SK-N-SH treated with all-trans-retinoic acid at 6 μM for 48 hours (cell line): ENCODE data around the gene TTF2.

Source experiments
- ATAC-seq: fragments of 200-7000 bp; cut with Tn5 transposase; 3 replicates; pipeline ENCODE4 v1.9.1; 2020; ENCODE audit warnings: mild to moderate bottlenecking, moderate library complexity
- ARNTL ChIP-seq: fragments of 450-650 bp; formaldehyde crosslinking; IDR thresholded peaks from 2 replicates; pipeline ENCODE4 v1.5.0; 2020; ENCODE audit warnings: low read depth, mild to moderate bottlenecking, moderate library complexity, borderline replicate concordance
- BACH2 ChIP-seq: fragments of 250-450 bp; sonication (Bioruptor Pico); IDR thresholded peaks from 2 replicates; pipeline ENCODE4 v1.9.0; 2021; ENCODE audit warnings: mild to moderate bottlenecking, borderline replicate concordance
- CSDC2 ChIP-seq: fragments of 250-450 bp; sonication (Bioruptor Pico); IDR thresholded peaks from 2 replicates; pipeline ENCODE4 v1.5.0; 2020; ENCODE audit warnings: mild to moderate bottlenecking, moderate library complexity
- CSRNP3 ChIP-seq: fragments of 250-450 bp; sonication (Bioruptor Pico); IDR thresholded peaks from 2 replicates; pipeline ENCODE4 v1.5.1; 2021; ENCODE audit warnings: mild to moderate bottlenecking, moderate library complexity
- ESRRG ChIP-seq: fragments of 250-450 bp; sonication (Bioruptor Pico); IDR thresholded peaks from 2 replicates; pipeline ENCODE4 v1.6.1; 2021; ENCODE audit warnings: mild to moderate bottlenecking
- GLIS3 ChIP-seq: fragments of 250-450 bp; sonication (Bioruptor Pico); IDR thresholded peaks from 2 replicates; pipeline ENCODE4 v1.5.0; 2020; ENCODE audit warnings: mild to moderate bottlenecking, moderate library complexity
- ISL1 ChIP-seq: fragments of 250-450 bp; sonication (Bioruptor Pico); IDR thresholded peaks from 2 replicates; pipeline ENCODE4 v2.1.2; 2022; ENCODE audit warnings: mild to moderate bottlenecking, moderate library complexity
- OSR1 ChIP-seq: fragments of 250-450 bp; sonication (Bioruptor Pico); IDR thresholded peaks from 2 replicates; pipeline ENCODE4 v1.8.0; 2022; ENCODE audit warnings: moderate library complexity, mild to moderate bottlenecking, inconsistent platforms
- PPARA ChIP-seq: fragments of 250-450 bp; sonication (Bioruptor Pico); IDR thresholded peaks from 2 replicates; pipeline ENCODE4 v1.5.0; 2020; ENCODE audit warnings: mild to moderate bottlenecking, borderline replicate concordance
- RARB ChIP-seq: fragments of 250-450 bp; sonication (Bioruptor Pico); IDR thresholded peaks from 2 replicates; pipeline ENCODE4 v1.8.0; 2021; ENCODE audit warnings: mild to moderate bottlenecking, moderate library complexity
- SNAI2 ChIP-seq: fragments of 250-450 bp; sonication (Bioruptor Pico); IDR thresholded peaks from 2 replicates; pipeline ENCODE4 v1.5.0; 2020; ENCODE audit warnings: mild to moderate bottlenecking, moderate library complexity
- TCF4 ChIP-seq: fragments of 250-450 bp; sonication (Bioruptor Pico); IDR thresholded peaks from 2 replicates; pipeline ENCODE4 v1.8.0; 2021; ENCODE audit warnings: mild to moderate bottlenecking, moderate library complexity, borderline replicate concordance
- TOX ChIP-seq: fragments of 250-450 bp; sonication (Bioruptor Pico); IDR thresholded peaks from 2 replicates; pipeline ENCODE4 v1.8.0; 2021; ENCODE audit warnings: mild to moderate bottlenecking, moderate library complexity, borderline replicate concordance
- TSHZ2 ChIP-seq: fragments of 250-450 bp; sonication (Bioruptor Pico); IDR thresholded peaks from 2 replicates; pipeline ENCODE4 v1.5.0; 2020; ENCODE audit warnings: mild to moderate bottlenecking, moderate library complexity
- ZC3H10 ChIP-seq: fragments of 250-450 bp; sonication (Bioruptor Pico); IDR thresholded peaks from 2 replicates; pipeline ENCODE4 v1.5.1; 2021; ENCODE audit warnings: mild to moderate bottlenecking, moderate library complexity
- ZFP3 ChIP-seq: fragments of 250-450 bp; sonication (Bioruptor Pico); IDR thresholded peaks from 2 replicates; pipeline ENCODE4 v1.5.0; 2020; ENCODE audit warnings: mild to moderate bottlenecking, moderate library complexity
- ZFP30 ChIP-seq: fragments of 450-650 bp; formaldehyde crosslinking; IDR thresholded peaks from 2 replicates; pipeline ENCODE4 v1.5.0; 2022; ENCODE audit warnings: mild to moderate bottlenecking, moderate library complexity
- ZNF565 ChIP-seq: fragments of 450-650 bp; formaldehyde crosslinking; conservative IDR thresholded peaks from 2 replicates; pipeline ENCODE4 v1.5.0; 2020; ENCODE audit warnings: low read depth, mild to moderate bottlenecking, moderate library complexity
- ZNF70 ChIP-seq: fragments of 450-650 bp; formaldehyde crosslinking; IDR thresholded peaks from 2 replicates; pipeline ENCODE4 v1.5.0; 2020; ENCODE audit warnings: mild to moderate bottlenecking, moderate library complexity
- ZNF8 ChIP-seq: fragments of 450-650 bp; formaldehyde crosslinking; IDR thresholded peaks from 2 replicates; pipeline ENCODE4 v1.5.0; 2020; ENCODE audit warnings: mild to moderate bottlenecking, moderate library complexity
- TF ChIP-seq, protein P1 (sequence below): fragments of 250-450 bp; sonication (Bioruptor Pico); IDR thresholded peaks from 2 replicates; pipeline ENCODE4 v1.5.1; 2020; ENCODE audit warnings: low read depth, mild to moderate bottlenecking, moderate library complexity
- TF ChIP-seq, protein P2 (sequence below): fragments of 250-450 bp; sonication (Bioruptor Pico); IDR thresholded peaks from 2 replicates; pipeline ENCODE4 v1.8.0; 2020; ENCODE audit warnings: mild to moderate bottlenecking, moderate library complexity, borderline replicate concordance
- TF ChIP-seq, protein P3 (sequence below): fragments of 250-450 bp; sonication (Bioruptor Pico); IDR thresholded peaks from 2 replicates; pipeline ENCODE4 v1.8.0; 2021; ENCODE audit warnings: low read depth, mild to moderate bottlenecking, moderate library complexity, borderline replicate concordance

Gene TTF2

DNA sequence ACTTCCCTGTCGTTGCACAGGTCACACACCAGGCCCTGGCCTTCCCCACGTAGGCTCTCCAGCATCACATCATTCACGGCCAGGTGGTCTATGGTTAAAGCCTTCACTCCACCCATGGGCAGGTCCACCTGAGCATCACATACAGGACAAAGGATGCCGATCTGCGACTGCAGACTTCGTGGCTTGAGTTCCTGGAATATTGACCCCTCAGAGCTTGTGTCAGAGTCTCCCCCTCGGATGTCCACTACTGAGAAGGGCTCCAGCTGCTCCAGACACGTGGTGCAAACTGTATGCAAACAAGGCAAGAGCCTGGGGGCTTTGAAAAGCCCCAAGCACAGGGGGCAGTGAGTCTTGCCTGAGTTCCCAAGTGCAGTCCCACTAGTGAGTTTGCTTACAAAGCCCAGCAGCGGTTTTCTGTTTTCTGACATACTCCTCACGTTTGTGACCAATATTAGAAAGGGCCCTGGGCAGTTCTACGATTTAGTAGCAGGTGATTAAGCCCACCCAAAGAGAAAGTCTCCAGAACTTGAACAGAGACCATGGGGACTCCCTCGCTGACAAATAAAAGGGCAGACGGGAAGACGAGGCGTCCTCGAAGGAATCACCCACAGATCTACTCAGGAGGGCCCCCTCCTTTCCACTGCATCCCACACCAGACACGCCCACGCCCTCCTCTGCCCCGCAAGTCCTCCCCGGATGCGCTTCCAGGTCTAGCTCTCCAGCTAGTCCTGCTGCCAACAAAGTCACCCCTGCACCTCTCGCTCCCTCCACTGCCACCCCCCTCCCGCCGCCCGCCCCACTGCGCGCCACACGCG lies 60.9 kb downstream of the TTF2 start:
- TF ChIP-seq TOX (CRISPR knock-in tag) (no peak), ARNTL (CRISPR knock-in tag) (no peak), ZC3H10 (CRISPR knock-in tag) (no peak), OSR1 (CRISPR knock-in tag) (no peak), ISL1 (CRISPR knock-in tag) (no peak), RARB (CRISPR knock-in tag) (no peak), CSDC2 (no peak)
- TF ChIP-seq, protein P1, sequence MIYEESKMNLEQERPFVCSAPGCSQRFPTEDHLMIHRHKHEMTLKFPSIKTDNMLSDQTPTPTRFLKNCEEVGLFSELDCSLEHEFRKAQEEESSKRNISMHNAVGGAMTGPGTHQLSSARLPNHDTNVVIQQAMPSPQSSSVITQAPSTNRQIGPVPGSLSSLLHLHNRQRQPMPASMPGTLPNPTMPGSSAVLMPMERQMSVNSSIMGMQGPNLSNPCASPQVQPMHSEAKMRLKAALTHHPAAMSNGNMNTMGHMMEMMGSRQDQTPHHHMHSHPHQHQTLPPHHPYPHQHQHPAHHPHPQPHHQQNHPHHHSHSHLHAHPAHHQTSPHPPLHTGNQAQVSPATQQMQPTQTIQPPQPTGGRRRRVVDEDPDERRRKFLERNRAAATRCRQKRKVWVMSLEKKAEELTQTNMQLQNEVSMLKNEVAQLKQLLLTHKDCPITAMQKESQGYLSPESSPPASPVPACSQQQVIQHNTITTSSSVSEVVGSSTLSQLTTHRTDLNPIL: no peak
- peak; percentile 69 for ATAC-seq

- ATAC-seq: peak; percentile 99
- TF ChIP-seq RARB (CRISPR knock-in tag) (no peak), ESRRG (CRISPR knock-in tag) (no peak), ARNTL (CRISPR knock-in tag) (no peak), ZNF70 (CRISPR knock-in tag) (no peak), ZNF565 (CRISPR knock-in tag) (no peak)
- TF ChIP-seq, all 23 proteins: peak for 0
Measured at GRCh38 chr1:117121589-117122329, 61.6 kb downstream of the TTF2 start, which contains the start of gene TRIM45. Gene TRIM45, minus strand, starts transcription at chr1:117121749. Its CDS starts 548 bp downstream, at chr1:117121201.

DNA sequence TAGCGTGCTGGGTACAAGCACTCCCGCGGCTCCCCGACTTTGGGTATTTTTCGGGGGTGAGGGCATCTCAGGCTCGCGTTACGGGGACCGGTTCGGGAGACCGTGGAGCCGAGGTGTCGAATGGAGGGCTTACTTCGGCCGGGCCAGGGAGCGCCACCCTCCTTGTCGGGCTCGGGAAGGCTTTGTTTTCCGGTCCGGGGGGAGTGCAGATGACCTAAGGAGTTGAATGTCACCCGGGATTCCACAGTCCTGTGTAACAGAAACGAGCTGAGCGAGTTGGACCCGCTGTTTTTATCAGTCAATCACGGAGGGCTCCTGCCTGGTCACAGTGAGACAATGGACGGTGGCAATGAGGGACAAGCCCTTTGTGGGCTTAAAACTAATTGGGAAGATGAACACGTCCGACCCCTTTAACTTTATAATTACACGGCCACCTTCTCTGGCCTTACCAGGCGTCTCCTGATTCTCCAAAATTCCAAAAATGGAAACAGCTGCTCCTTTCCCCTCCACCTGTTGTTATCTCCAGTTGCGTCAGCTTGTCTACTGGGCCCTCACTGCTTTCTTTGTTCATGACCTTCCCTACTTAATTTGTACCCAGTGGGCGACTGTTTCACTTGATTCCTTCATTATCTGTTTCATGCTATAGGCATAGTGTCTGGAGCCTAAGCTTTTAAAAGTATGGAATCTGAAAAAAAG lies 62.4 kb downstream of the TTF2 start:
- no peak for TF ChIP-seq ZNF70 (CRISPR knock-in tag)
- no peak for TF ChIP-seq RARB (CRISPR knock-in tag)
- TF ChIP-seq ARNTL (CRISPR knock-in tag): no peak
- no peak for TF ChIP-seq ZC3H10 (CRISPR knock-in tag)
- TF ChIP-seq, protein P2, sequence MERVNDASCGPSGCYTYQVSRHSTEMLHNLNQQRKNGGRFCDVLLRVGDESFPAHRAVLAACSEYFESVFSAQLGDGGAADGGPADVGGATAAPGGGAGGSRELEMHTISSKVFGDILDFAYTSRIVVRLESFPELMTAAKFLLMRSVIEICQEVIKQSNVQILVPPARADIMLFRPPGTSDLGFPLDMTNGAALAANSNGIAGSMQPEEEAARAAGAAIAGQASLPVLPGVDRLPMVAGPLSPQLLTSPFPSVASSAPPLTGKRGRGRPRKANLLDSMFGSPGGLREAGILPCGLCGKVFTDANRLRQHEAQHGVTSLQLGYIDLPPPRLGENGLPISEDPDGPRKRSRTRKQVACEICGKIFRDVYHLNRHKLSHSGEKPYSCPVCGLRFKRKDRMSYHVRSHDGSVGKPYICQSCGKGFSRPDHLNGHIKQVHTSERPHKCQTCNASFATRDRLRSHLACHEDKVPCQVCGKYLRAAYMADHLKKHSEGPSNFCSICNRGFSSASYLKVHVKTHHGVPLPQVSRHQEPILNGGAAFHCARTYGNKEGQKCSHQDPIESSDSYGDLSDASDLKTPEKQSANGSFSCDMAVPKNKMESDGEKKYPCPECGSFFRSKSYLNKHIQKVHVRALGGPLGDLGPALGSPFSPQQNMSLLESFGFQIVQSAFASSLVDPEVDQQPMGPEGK (CRISPR knock-in tag): no peak
- TF ChIP-seq, protein P3, sequence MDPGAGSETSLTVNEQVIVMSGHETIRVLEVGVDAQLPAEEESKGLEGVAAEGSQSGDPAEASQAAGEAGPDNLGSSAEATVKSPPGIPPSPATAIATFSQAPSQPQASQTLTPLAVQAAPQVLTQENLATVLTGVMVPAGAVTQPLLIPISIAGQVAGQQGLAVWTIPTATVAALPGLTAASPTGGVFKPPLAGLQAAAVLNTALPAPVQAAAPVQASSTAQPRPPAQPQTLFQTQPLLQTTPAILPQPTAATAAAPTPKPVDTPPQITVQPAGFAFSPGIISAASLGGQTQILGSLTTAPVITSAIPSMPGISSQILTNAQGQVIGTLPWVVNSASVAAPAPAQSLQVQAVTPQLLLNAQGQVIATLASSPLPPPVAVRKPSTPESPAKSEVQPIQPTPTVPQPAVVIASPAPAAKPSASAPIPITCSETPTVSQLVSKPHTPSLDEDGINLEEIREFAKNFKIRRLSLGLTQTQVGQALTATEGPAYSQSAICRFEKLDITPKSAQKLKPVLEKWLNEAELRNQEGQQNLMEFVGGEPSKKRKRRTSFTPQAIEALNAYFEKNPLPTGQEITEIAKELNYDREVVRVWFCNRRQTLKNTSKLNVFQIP: no peak
- no peak for TF ChIP-seq CSRNP3 (CRISPR knock-in tag)
- no peak for TF ChIP-seq ISL1 (CRISPR knock-in tag)
- TF ChIP-seq CSDC2: no peak
- TF ChIP-seq GLIS3 (CRISPR knock-in tag): no peak
- TF ChIP-seq ZFP3 (CRISPR knock-in tag): no peak
- TF ChIP-seq TCF4 (CRISPR knock-in tag): no peak
- TF ChIP-seq ZNF565 (CRISPR knock-in tag): peak; percentile 55; the same call in 1 of the 2 replicates
- no peak for TF ChIP-seq ESRRG (CRISPR knock-in tag)
- 0 out of 2 replicates have a peak, but pooled peaks have one; percentile 39 for TF ChIP-seq BACH2 (CRISPR knock-in tag)
- TF ChIP-seq PPARA: no peak
- TF ChIP-seq, protein P1: no peak
- no peak for TF ChIP-seq OSR1 (CRISPR knock-in tag)
- 0 out of 2 replicates have a peak, but pooled peaks have one; percentile 26 for TF ChIP-seq TSHZ2 (CRISPR knock-in tag)
- TF ChIP-seq ZFP30 (CRISPR knock-in tag): no peak
- no peak for TF ChIP-seq TOX (CRISPR knock-in tag)
- TF ChIP-seq ZNF8 (CRISPR knock-in tag): 0 out of 2 replicates have a peak, but pooled peaks have one; percentile 29
- no peak for TF ChIP-seq SNAI2 (CRISPR knock-in tag)
- no peak for ATAC-seq
